ENCODE results near the gene TBATA. TPM values are rescaled to one million over a fixed set of nuclear protein-coding genes. Genes with fewer than 3 reads are reported as not detected.

Gene TBATA
- total RNA-seq, 1 donor, result not detected

DNA sequence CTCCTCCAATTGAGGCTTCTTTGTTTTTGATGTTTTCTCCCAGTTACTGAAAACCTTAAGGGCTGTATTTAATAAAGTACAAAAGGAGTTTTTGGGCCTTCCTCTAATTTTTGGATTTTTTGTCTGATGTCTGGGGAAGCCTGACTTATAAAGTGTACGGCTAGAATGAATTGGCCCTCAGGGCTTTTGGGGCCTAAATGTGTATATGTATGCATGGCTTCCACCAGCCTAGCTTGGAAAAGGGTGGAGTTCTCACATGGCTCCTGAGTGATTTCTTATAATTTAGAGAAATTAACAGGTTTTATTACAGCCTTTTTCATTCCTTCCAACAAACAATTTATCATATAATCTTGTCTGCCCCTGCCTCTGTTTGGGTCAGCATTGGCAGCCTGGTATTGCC is 10.4 kb upstream of the TBATA start:
- H3K4me1 ChIP-seq (ENCODE audit: insufficient read depth, low read length), result peaks cover 6% of the 10 kb centered on the region
- H3K27me3 ChIP-seq (ENCODE audit: insufficient read depth, low read length), result no peaks in the 10 kb centered on the region
- no peak overlapping the region for H3K4me3 ChIP-seq (ENCODE audit: low read length)
- H3K9me3 ChIP-seq (ENCODE audit: low read depth, low read length), result no peaks in the 10 kb centered on the region

DNA sequence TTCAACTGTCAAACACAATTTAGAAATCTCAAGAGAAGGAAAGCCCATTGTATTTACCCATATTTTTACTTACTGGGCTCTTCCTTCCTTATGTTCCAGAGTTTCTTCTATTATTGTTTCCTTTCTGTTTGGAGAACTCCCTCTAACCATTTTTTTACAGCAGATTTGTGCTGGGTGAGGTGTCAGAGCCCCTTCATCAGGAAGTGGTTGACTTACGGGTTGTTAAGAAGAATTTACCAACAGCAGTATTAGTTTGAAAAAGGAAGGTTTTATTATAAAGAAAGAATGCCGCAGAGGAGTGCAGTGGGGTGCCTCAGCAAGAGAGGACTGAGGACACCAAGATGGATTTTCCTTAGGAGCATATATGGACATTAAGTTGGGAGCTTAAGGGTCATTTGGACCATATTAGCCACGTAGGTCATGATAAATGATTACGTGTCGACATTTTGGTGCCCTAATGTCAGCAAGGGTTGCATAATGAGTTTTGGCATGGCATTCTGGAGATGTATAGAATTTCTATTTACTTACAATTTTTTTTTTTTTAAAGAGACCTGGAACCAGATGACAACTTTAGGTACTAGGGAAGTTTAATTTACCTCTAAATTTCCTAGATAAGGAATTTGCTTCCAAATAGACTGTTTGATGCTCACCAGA is 6.3 kb upstream of the TBATA start:
- no peaks in the 10 kb centered on the region for H3K9me3 ChIP-seq (ENCODE audit: low read depth, low read length)
- no peaks in the 10 kb centered on the region for H3K4me1 ChIP-seq (ENCODE audit: insufficient read depth, low read length)
- no peaks in the 10 kb centered on the region for H3K27me3 ChIP-seq (ENCODE audit: insufficient read depth, low read length)
- H3K4me3 ChIP-seq (ENCODE audit: low read length), result no peak overlapping the region

DNA sequence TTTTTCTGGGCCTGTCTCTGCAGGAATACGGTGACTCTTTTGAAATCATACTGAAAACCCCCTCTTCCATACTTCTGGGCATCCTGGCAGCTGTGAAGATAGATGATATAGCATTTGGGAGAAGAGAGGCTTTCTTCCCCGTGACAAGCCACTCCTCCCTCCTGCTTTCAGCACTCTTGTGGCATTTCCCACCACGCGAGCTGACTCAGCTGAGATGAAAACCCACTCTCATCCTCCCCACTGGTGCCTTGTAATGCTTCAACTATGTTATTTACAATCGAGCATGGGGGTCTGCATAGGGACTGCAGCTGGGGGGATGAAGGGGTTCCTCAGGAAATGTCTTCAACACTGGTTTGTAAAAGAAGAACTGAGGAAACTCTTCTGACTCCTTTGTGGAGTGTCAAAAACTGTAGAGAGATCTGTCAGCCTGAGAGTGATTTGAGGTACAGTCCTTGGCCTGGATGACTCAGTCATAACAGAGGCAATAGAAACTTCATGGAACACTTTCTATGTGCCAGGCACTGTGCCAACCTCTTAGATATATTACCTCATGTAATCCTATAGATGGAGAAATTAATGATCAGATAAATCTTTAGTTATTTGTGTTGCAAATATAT is 1.7 kb upstream of the TBATA start:
- no peaks in the 10 kb centered on the region for H3K27me3 ChIP-seq (ENCODE audit: insufficient read depth, low read length)
- H3K9me3 ChIP-seq (ENCODE audit: low read depth, low read length), result no peaks in the 10 kb centered on the region
- no peak overlapping the region for H3K4me3 ChIP-seq (ENCODE audit: low read length)
- H3K4me1 ChIP-seq (ENCODE audit: insufficient read depth, low read length), result peaks cover 17% of the 10 kb centered on the region

DNA sequence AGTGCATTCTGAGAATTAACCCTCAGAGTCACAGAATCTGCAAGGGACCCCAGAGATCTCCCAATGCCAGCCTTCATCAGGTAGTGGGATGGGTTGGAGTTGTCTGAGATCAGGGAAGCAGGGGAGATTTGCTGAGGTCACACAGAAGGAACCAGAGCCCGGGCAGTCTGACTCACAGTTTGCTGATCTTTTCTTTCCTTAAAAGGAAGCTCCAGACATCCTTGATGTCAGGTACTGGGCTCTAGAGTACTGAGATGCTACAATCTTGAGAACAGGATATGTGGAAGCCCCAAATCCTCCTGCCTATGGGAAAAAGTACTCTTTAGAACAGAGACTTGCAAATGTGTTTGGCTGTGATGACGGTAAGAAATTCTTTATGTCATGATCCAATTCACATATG is 706 bp downstream of the TBATA start:
- H3K27me3 ChIP-seq (ENCODE audit: insufficient read depth, low read length), result no peaks in the 10 kb centered on the region
- H3K4me1 ChIP-seq (ENCODE audit: insufficient read depth, low read length), result peaks cover 17% of the 10 kb centered on the region
- H3K4me3 ChIP-seq (ENCODE audit: low read length), result no peak overlapping the region
- H3K9me3 ChIP-seq (ENCODE audit: low read depth, low read length), result no peaks in the 10 kb centered on the region

DNA sequence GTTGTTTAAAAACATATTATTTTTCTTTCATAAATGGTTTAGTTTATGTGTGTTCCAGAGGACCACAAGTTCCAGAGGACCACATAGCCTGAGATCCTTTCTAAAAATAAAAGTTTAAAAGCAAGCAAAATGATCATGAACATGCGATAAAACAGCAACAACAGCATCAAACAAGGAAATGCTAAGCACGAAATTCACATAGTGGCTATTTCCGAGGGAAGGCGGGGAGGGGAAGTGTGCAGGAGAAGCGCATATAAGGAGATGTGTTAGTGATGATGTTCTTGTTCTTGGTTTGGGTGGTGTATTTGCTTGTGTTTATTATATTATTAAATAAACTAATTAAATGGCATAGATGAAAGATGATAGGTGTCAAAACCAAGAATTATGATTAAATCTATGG is 1.2 kb downstream of the TBATA start:
- Histone ChIP-seq H3K9me3 (ENCODE audit: low read depth, low read length) (no peaks in the 10 kb centered on the region), H3K4me1 (ENCODE audit: insufficient read depth, low read length) (peaks cover 17% of the 10 kb centered on the region), H3K27me3 (ENCODE audit: insufficient read depth, low read length) (no peaks in the 10 kb centered on the region), H3K4me3 (ENCODE audit: low read length) (no peak overlapping the region)

DNA sequence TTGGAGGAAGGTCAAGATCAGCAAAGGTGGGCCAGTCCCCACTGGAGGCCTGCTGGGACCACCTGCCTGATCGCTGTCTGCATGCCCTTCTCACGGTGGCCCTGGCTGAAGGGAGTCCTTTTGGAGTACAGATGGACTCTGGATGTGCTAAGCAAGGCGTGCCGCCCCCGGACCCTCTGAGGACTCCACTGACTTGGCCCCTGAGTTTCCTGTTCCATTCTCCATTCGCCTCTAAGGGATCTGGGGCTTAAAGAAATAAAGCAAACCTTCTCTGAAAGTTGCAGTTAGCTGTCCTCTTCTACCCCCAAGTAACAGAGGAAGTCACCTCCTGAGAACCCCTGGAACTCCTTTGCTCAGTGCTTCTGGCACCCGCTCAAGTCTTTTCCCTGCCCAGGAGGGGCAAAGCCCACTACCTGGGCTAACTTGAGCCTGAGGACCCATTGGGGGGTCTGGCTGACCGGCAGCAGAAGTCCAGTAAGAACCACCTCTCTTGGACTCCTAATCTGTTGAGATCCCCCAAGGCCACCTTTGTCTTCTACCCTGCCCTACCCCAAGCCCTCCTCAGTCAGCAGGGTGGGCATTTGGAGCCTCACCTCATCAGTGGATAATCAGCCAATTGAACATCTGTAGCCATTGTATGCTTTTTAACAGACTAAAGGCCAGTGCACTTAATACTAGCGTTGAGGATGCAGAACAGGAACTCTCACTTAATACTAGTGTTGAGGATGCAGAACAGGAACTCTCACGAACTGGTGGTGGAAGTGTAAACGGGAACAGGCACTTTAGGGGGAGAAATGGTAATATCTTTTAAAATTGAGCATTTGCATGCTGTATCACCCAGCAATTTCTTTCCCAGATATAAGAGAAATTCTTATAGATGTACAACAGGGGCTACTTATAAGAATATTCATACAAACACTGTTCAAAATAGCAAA is 2.2 kb downstream of the TBATA start:
- H3K9me3 ChIP-seq (ENCODE audit: low read depth, low read length), result no peaks in the 10 kb centered on the region
- no peak overlapping the region for H3K4me3 ChIP-seq (ENCODE audit: low read length)
- H3K4me1 ChIP-seq (ENCODE audit: insufficient read depth, low read length), result peaks cover 17% of the 10 kb centered on the region
- no peaks in the 10 kb centered on the region for H3K27me3 ChIP-seq (ENCODE audit: insufficient read depth, low read length)

DNA sequence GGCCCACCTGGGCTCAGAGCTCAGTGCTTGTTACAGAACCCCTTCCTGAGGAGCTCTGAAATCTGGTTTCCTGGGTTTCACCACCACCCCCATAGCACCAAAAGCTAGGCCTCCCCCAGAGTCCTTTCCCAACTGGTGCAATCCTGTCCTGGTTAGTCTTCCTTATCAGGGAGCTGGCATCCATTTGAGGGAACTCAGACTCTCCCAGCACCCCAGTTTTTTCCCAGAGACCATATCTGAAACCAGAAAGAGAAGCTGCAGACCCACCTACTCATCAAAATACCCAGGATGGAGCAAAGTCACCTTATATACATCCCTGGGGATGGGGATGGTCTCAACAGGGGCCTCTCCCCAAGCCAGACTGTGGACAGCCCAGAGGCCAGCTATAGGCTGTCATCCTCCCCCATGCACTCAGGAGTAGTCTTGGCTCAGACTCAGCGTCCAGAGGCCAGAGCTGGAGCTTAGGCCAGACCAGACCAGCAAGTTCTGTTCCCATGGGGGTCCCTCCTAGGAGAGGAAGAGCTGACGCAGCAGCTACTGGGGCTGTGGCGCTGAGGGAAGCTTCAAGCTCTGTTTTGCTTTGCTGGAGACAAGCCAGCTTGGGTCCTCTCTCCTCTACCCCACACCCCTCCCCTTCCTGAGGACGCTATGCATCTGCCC is 3.0 kb downstream of the TBATA start:
- Histone ChIP-seq H3K9me3 (ENCODE audit: low read depth, low read length) (no peaks in the 10 kb centered on the region), H3K4me1 (ENCODE audit: insufficient read depth, low read length) (peaks cover 17% of the 10 kb centered on the region), H3K4me3 (ENCODE audit: low read length) (no peak overlapping the region), H3K27me3 (ENCODE audit: insufficient read depth, low read length) (no peaks in the 10 kb centered on the region)

DNA sequence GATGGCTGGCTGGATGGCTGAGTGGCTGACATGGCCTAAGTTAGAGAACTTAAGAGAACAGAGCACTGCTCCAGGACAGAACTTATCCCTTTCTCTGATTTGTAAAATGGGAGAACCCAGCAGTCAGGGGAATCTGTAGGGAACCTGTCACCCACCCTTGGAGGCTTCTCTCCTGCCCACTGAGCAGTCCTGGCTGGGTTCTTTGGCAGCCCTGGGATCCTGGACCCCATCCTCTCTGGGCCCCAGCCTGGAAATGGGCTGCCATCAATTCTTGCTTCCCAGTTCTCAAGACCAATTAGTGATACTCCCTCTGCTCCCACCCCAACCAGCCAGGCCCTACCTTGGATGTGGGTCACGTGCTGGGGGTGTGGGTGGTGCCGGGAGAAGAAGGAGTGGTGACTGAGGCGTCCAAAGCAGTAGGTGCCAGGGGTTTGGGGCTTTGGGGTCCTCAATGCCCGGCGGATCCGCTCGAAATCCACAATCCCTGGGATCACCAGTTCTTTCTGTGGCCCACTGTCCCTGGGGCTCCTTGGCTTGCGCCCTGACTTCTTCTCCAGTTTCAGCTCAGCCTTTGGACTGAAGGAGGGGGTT is 3.6 kb downstream of the TBATA start:
- H3K9me3 ChIP-seq (ENCODE audit: low read depth, low read length), result no peaks in the 10 kb centered on the region
- H3K27me3 ChIP-seq (ENCODE audit: insufficient read depth, low read length), result no peaks in the 10 kb centered on the region
- no peak overlapping the region for H3K4me3 ChIP-seq (ENCODE audit: low read length)
- peaks cover 17% of the 10 kb centered on the region for H3K4me1 ChIP-seq (ENCODE audit: insufficient read depth, low read length)

DNA sequence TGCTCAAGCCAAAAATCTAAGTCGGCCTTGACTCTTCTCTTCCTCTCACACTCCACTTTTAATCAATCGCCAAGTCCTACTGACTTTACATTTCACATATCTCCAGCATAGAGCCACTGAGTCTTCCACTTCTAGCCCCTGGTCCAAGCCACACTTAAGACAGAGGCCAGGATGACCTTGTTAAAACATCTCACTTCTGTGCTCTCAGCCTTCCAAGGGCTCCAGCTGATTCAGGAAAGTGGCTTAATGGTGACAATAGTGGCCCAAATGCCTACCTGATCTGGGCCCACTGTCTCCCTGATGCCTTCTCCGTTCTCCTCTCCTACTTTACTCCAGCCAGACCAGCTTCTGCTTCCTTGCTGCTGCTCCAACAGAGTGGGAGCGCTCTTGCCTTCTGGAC is 4.4 kb downstream of the TBATA start:
- peaks cover 17% of the 10 kb centered on the region for H3K4me1 ChIP-seq (ENCODE audit: insufficient read depth, low read length)
- H3K4me3 ChIP-seq (ENCODE audit: low read length), result no peak overlapping the region
- H3K27me3 ChIP-seq (ENCODE audit: insufficient read depth, low read length), result no peaks in the 10 kb centered on the region
- no peaks in the 10 kb centered on the region for H3K9me3 ChIP-seq (ENCODE audit: low read depth, low read length)

DNA sequence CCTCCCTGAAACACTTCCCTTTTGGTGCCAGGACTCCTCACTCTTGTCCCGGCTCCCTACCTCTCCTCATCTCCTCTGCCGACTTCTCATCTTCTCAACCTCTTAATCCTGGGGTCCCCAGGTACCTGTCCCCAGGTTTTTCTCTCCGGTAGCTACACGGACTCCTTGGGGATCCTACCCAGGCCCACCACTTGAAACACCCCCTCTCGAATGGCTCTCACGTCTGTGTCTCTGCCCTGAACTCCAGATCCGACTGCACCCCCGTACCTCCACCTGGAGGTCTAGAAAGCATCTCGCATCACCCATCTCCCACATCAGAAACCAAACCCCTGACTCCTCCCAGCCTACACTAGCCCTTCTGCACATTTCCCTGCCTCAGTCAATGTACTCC is 4.8 kb downstream of the TBATA start:
- H3K27me3 ChIP-seq (ENCODE audit: insufficient read depth, low read length), result no peaks in the 10 kb centered on the region
- H3K9me3 ChIP-seq (ENCODE audit: low read depth, low read length), result no peaks in the 10 kb centered on the region
- peaks cover 15% of the 10 kb centered on the region for H3K4me1 ChIP-seq (ENCODE audit: insufficient read depth, low read length)
- no peak overlapping the region for H3K4me3 ChIP-seq (ENCODE audit: low read length)

DNA sequence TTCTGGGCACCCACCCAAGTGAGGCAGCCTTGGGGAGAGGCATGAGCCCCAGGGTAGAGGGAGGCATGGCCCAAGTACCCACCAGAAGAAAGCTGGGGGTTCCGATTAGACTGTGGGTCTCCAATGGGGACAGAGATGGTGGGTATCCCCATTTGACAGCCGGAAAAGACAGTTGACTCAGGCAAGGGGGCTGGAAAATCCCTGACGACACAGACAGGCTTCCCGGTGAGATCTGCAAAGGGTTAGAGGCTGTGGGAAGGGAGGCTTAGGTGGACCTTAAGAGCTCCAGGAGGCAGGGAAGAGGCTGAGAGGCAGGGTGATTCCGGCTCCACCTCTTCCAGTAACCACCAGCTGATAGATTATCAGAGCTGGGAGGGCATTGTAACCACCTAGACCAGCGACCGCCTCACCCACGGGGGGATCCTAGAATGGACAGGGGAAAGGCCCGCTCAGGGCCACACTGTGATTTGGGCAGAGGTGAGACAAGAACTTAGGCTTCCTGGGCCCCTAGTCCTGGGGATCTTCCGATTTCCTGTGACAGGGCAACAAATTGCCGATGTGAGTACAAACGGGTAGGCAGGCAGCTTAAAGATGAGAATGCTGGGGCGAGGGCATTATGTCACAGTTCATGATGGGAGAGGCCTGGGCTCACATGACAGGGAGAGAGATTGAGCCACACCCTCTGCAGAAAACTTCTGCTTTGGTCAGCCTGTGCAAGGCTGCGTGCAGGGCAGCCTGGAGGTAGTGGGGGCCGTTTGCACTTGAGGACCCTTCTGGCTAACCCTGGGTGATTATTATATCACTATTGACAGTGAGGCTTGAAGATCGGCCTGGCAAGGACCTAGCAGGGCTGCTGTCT is 5.4 kb downstream of the TBATA start:
- H3K4me3 ChIP-seq (ENCODE audit: low read length), result no peak overlapping the region
- H3K27me3 ChIP-seq (ENCODE audit: insufficient read depth, low read length), result no peaks in the 10 kb centered on the region
- no peaks in the 10 kb centered on the region for H3K9me3 ChIP-seq (ENCODE audit: low read depth, low read length)
- H3K4me1 ChIP-seq (ENCODE audit: insufficient read depth, low read length), result peaks cover 9% of the 10 kb centered on the region

DNA sequence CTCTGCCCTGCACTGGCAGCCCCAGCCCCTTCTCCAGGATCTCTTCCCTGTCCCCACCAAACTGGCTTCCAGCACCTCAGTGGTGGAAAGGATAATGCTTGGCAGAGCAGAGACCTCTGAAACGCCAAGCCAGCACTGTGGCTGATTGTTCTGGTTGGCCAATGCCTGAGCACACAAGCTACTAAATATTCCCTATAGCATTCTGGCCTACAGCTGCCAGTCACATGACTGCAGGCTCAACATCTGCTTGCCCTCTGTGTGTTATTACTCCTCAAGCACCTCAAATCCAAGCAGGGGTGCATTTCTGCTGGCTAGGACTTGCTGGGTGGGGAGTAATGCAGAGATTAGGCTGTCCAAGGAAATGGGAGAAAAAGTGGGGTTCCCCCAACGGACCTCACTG is 6.1 kb downstream of the TBATA start:
- Histone ChIP-seq H3K4me1 (ENCODE audit: insufficient read depth, low read length) (peaks cover 4% of the 10 kb centered on the region), H3K4me3 (ENCODE audit: low read length) (no peak overlapping the region), H3K9me3 (ENCODE audit: low read depth, low read length) (no peaks in the 10 kb centered on the region), H3K27me3 (ENCODE audit: insufficient read depth, low read length) (no peaks in the 10 kb centered on the region)

DNA sequence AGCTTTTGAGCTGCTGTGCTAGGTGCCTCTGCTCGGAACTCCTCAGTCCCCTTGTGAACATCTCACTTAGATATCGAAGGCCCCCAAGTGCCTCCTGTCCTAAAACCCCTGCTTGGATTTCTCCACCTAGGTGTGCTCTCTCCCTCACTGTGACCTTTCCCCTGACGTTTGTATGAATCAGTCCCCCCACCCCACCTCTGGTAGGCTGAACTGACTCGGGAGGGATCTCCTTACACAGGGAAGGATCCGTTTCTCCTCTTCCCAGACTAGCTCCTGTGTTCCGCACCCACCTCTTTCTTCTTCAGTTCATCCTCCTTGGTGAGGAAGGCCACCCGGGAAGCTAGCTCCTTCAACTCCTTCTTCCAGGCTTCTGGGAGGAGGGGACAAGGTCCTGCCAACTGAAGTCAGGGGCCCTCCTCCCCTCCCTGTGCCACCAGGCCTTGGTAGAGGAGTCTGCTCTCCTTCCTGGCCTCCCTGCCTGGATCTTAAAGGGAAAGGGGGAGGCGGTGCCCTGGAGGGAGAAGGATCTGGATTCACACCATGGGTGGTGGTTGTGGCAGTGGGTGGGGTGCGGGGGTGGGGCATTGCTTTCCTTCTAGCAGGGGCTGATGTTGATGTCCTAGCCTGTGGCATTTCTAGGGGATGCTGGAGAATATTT is 6.8 kb downstream of the TBATA start:
- Histone ChIP-seq H3K4me1 (ENCODE audit: insufficient read depth, low read length) (peaks cover 4% of the 10 kb centered on the region), H3K27me3 (ENCODE audit: insufficient read depth, low read length) (no peaks in the 10 kb centered on the region), H3K9me3 (ENCODE audit: low read depth, low read length) (no peaks in the 10 kb centered on the region), H3K4me3 (ENCODE audit: low read length) (no peak overlapping the region)
